A673 (cell line): ENCODE data around the gene MPV17. TPM values are rescaled to one million over a fixed set of nuclear protein-coding genes. Genes with fewer than 3 reads are reported as not detected.

Experiments used
- BruUV-seq: library from RNA; stranded (reverse); fragments of 400-500 nt; replicated peaks from 2 replicates; lab custom pipeline; 2021; lab: Mats Ljungman, UMichigan
- CTCF ChIA-PET: fragments of 300-600 bp; sonication (Branson Sonifier 250); formaldehyde crosslinking; loops from one replicate; lab custom pipeline; 2022; ENCODE audit warnings: antibody characterized with exemption; lab: Charles Lee
- POLR2A ChIA-PET: fragments of 300-600 bp; sonication (Branson Sonifier 250); formaldehyde crosslinking; loops from one replicate; lab custom pipeline; 2022; ENCODE audit warnings: antibody characterized with exemption; ENCODE audit not compliant: low non-redundant PET; lab: Charles Lee
- DNase-seq: peaks from one replicate; pipeline ENCODE4 v3.0.0-alpha.2; 2015; ENCODE audit warnings: low spot score
- H3K27ac ChIP-seq: fragments of 200-600 bp; sonication (generic); 2 replicates; pipeline ENCODE4 v1.5.1; 2016; ENCODE audit warnings: mixed run types, low read depth, mild to moderate bottlenecking, mixed read lengths, antibody characterized with exemption, low read length; ENCODE audit not compliant: poor library complexity, severe bottlenecking
- H3K27me3 ChIP-seq: fragments of 200-600 bp; sonication (generic); replicated peaks from 2 replicates; pipeline ENCODE4 v1.6.1; 2017; ENCODE audit warnings: mixed run types, low read depth, mild to moderate bottlenecking, mixed read lengths, antibody characterized with exemption, low read length; ENCODE audit not compliant: insufficient read depth, poor library complexity
- H3K36me3 ChIP-seq: fragments of 200-600 bp; sonication (generic); 2 replicates; pipeline ENCODE4 v1.6.1; 2016; ENCODE audit warnings: mixed run types, mild to moderate bottlenecking, mixed read lengths, antibody characterized with exemption, low read length; ENCODE audit not compliant: insufficient read depth, poor library complexity, severe bottlenecking
- H3K4me1 ChIP-seq: fragments of 200-600 bp; sonication (generic); 2 replicates; pipeline ENCODE4 v1.6.1; 2017; ENCODE audit warnings: mixed run types, mild to moderate bottlenecking, mixed read lengths, antibody characterized with exemption, low read length; ENCODE audit not compliant: insufficient read depth, poor library complexity, severe bottlenecking
- H3K4me3 ChIP-seq: fragments of 200-600 bp; sonication (generic); 2 replicates; pipeline ENCODE4 v1.5.1; 2016; ENCODE audit warnings: low read depth, mixed run types, mild to moderate bottlenecking, mixed read lengths, low read length; ENCODE audit not compliant: poor library complexity, severe bottlenecking
- H3K9me3 ChIP-seq: fragments of 200-600 bp; sonication (generic); 2 replicates; pipeline ENCODE4 v1.6.1; 2016; ENCODE audit warnings: mixed run types, low read depth, mild to moderate bottlenecking, mixed read lengths, antibody characterized with exemption, low read length; ENCODE audit not compliant: poor library complexity, severe bottlenecking
- CTCF ChIP-seq: fragments of 300-800, 200-600 bp; sonication (generic); conservative IDR thresholded peaks from 2 replicates; pipeline ENCODE4 v1.5.1; 2017; ENCODE audit warnings: low read depth, mild to moderate bottlenecking, antibody characterized with exemption, low read length, moderate library complexity, mixed read lengths
- EZH2 ChIP-seq: fragments of 200-600 bp; sonication (generic); IDR thresholded peaks from 2 replicates; pipeline ENCODE4 v1.6.1; 2017; ENCODE audit warnings: borderline replicate concordance, low read depth, mild to moderate bottlenecking, mixed read lengths, antibody characterized with exemption, low read length; ENCODE audit not compliant: poor library complexity, severe bottlenecking
- intact Hi-C: fragments of 100-400 bp; cut with micrococcal nuclease; formaldehyde crosslinking; loops from one replicate; pipeline ENCODE4 v1.10.0; 2022; ENCODE audit not compliant: unreplicated experiment
- total RNA-seq: library from RNA; stranded (reverse); gene quantifications from 2 replicates; pipeline ENCODE4 v1.2.3, GENCODE V29; 2021

MPV17 gene
- total RNA-seq, 1 experiment from 2014 or later, result 66.3 TPM

GRCh38 chr2:27261241-27261925 is 61.5 kb downstream of the MPV17 start:
- intact Hi-C loops, result loop anchor here (5.0 kb wide), 3 partner anchors 39 to 111 kb away; partner anchors contain the start of genes EIF2B4 and SNX17
- peak overlapping the region; percentile 92 for H3K4me3 ChIP-seq
- H3K36me3 ChIP-seq, result peaks cover 9% of the 10 kb centered on the region
- TF ChIP-seq EZH2, result no peak
- TF ChIP-seq CTCF, result no peak
- ChIA-PET POLR2A (no interaction called here), CTCF (no interaction called here)
- H3K27me3 ChIP-seq, result peaks cover 4% of the 10 kb centered on the region
- H3K9me3 ChIP-seq, result no peaks in the 10 kb centered on the region
- BruUV-seq, result TSS peak; percentile 43
- peaks cover 11% of the 10 kb centered on the region for H3K4me1 ChIP-seq
- peak overlapping the region; percentile 80 for H3K27ac ChIP-seq
- no peak for DNase-seq

Other genes starting within 250 kb of the MPV17 start
- 31.0 and 46.8 TPM in 2 replicates for gene EMILIN1, start 244.5 kb downstream of the MPV17 start, total RNA-seq
- gene KHK, start 236.3 kb downstream of the MPV17 start, total RNA-seq, result 39.1 and 40.2 TPM in 2 replicates
- 8.4 and 9.4 TPM in 2 replicates for gene CGREF1, start 204.0 kb downstream of the MPV17 start, total RNA-seq
- gene ABHD1, start 199.3 kb downstream of the MPV17 start, total RNA-seq, result 0.22 TPM in 1 of 2 replicates, not detected in the other
- gene PREB, start 188.5 kb downstream of the MPV17 start, total RNA-seq, result 52.7 and 53.8 TPM in 2 replicates
- gene PRR30, start 183.7 kb downstream of the MPV17 start, total RNA-seq, result not detected in 2 replicates
- gene TCF23, start 174.1 kb downstream of the MPV17 start, total RNA-seq, result not detected in 2 replicates
- gene ATRAID, start 111.1 kb downstream of the MPV17 start, total RNA-seq, result 106 and 107 TPM in 2 replicates
- 366 and 515 TPM in 2 replicates for gene SLC5A6, start 110.8 kb downstream of the MPV17 start, total RNA-seq
- gene CAD, start 105.7 kb downstream of the MPV17 start, total RNA-seq, result 194 and 210 TPM in 2 replicates
- 45.0 and 45.6 TPM in 2 replicates for gene SLC30A3, start 60.0 kb downstream of the MPV17 start, total RNA-seq
- 2.4 and 2.7 TPM in 2 replicates for gene DNAJC5G, start 47.7 kb downstream of the MPV17 start, total RNA-seq
- gene TRIM54, start 40.7 kb downstream of the MPV17 start, total RNA-seq, result 2.2 and 2.8 TPM in 2 replicates
- gene UCN, start 14.7 kb downstream of the MPV17 start, total RNA-seq, result 0.64 and 0.68 TPM in 2 replicates
- 85.7 and 89.3 TPM in 2 replicates for gene GTF3C2, start 33.7 kb upstream of the MPV17 start, total RNA-seq
- gene EIF2B4, start 47.2 kb upstream of the MPV17 start, total RNA-seq, result 68.8 and 74.7 TPM in 2 replicates
- 109 and 110 TPM in 2 replicates for gene SNX17, start 47.5 kb upstream of the MPV17 start, total RNA-seq
- 21.3 and 22.3 TPM in 2 replicates for gene ZNF513, start 57.6 kb upstream of the MPV17 start, total RNA-seq
- 147 and 155 TPM in 2 replicates for gene PPM1G, start 86.5 kb upstream of the MPV17 start, total RNA-seq
- gene NRBP1, start 105.5 kb upstream of the MPV17 start, total RNA-seq, result 86.3 and 93.0 TPM in 2 replicates
- 2.6 and 3.4 TPM in 2 replicates for gene KRTCAP3, start 119.3 kb upstream of the MPV17 start, total RNA-seq
- 42.2 and 50.4 TPM in 2 replicates for gene IFT172, start 166.6 kb upstream of the MPV17 start, total RNA-seq
- gene FNDC4, start 172.1 kb upstream of the MPV17 start, total RNA-seq, result 1.3 and 3.1 TPM in 2 replicates
- not detected in 2 replicates for gene GCKR, start 173.7 kb upstream of the MPV17 start, total RNA-seq